T-helper 1 cell (primary cell): ENCODE data around the gene DLL1.
"Not testable (repeated sequence)": the region's sequence is repeated elsewhere in the genome, so short reads cannot be mapped to it uniquely, and the experiment has no call there.

Experiments
- DNase-seq, 5 donors: peaks; one replicate each; pipeline ENCODE4 v3.0.0-alpha.2; 2012 to 2020
- total RNA-seq, 4 donors: gene quantifications; one replicate each; lab custom pipeline; 2026; lab: John Stamatoyannopoulos, UW

Gene DLL1
- total RNA-seq, result 2.9 to 8.7 (median 5.7) reads per million in 4 donors

GRCh38 chr6:170290296-170291128 lies at the start of gene DLL1:
DLL1 (minus strand) TSS chr6:170291078; CDS start chr6:170290139, 939 bp downstream.
- peak in 1 of 5 donors; percentile 27 for DNase-seq

GRCh38 chr6:170335199-170335598 lies 44.3 kb upstream of the DLL1 start:
- DNase-seq, result not testable (repeated sequence)

GRCh38 chr6:170329321-170329720 lies 38.4 kb upstream of the DLL1 start:
- no peak for DNase-seq

- DNase-seq, result no peak
Measured at GRCh38 chr6:170317718-170318117, 26.8 kb upstream of the DLL1 start.

GRCh38 chr6:170317076-170317475 lies 26.2 kb upstream of the DLL1 start:
- no peak for DNase-seq

GRCh38 chr6:170316071-170316470 lies 25.2 kb upstream of the DLL1 start:
- no peak for DNase-seq

- no peak for DNase-seq
Measured at GRCh38 chr6:170314983-170315382, 24.1 kb upstream of the DLL1 start.

- DNase-seq, result no peak
Measured at GRCh38 chr6:170313716-170314295, 22.9 kb upstream of the DLL1 start.

GRCh38 chr6:170312876-170313275 lies 22.0 kb upstream of the DLL1 start:
- no peak for DNase-seq

- no peak for DNase-seq
Measured at GRCh38 chr6:170311696-170312095, 20.8 kb upstream of the DLL1 start.

- DNase-seq, result no peak
Measured at GRCh38 chr6:170308761-170309160, 17.9 kb upstream of the DLL1 start.

GRCh38 chr6:170307080-170307545 lies 16.2 kb upstream of the DLL1 start:
- DNase-seq, result no peak

GRCh38 chr6:170306324-170307079 lies 15.6 kb upstream of the DLL1 start, which contains the start of gene FAM120B:
FAM120B (plus strand) TSS chr6:170306758; CDS start chr6:170317391, 10,633 bp downstream.
- peak; percentile 92 to 96 (median 94) for DNase-seq

- no peak for DNase-seq
Measured at GRCh38 chr6:170305805-170306323, 15.0 kb upstream of the DLL1 start.

GRCh38 chr6:170301184-170301583 lies 10.3 kb upstream of the DLL1 start:
- DNase-seq, result no peak

- no peak for DNase-seq
Measured at GRCh38 chr6:170298688-170299087, 7.8 kb upstream of the DLL1 start.

GRCh38 chr6:170297576-170298330 lies 6.9 kb upstream of the DLL1 start:
- DNase-seq, result no peak

- DNase-seq, result no peak
Measured at GRCh38 chr6:170296746-170297575, 6.1 kb upstream of the DLL1 start.

GRCh38 chr6:170296423-170296745 lies 5.5 kb upstream of the DLL1 start:
- DNase-seq, result no peak

GRCh38 chr6:170295510-170296422 lies 4.9 kb upstream of the DLL1 start:
- peak in 2 of 5 donors; percentile 34 to 39 for DNase-seq
